Naive thymus-derived CD8-positive, alpha-beta T cell (primary cell): ENCODE results near the gene ULBP2. TPM values are rescaled to one million over a fixed set of nuclear protein-coding genes. Genes with fewer than 3 reads are reported as not detected.
"Not testable (repeated sequence)": the region's sequence is repeated elsewhere in the genome, so short reads cannot be mapped to it uniquely, and the experiment has no call there.

Experiments used
- ATAC-seq, 2 donors: fragments of 150-1000 bp; cut with Tn5 transposase in 1 of 2; sonication (Bioruptor Pico), chemical (Tn5 transposase) in 1 of 2; 1 replicate in 1 of 2; 2 replicates in 1 of 2; pipeline ENCODE4 v1.10.0; 2021; ENCODE audit warnings: mild to moderate bottlenecking in 2 of 2, moderate library complexity in 2 of 2
- POLR2A ChIA-PET: fragments of 350-600 bp; sonication (Branson Sonifier 250); formaldehyde crosslinking; loops from one replicate; lab custom pipeline; 2021; ENCODE audit warnings: antibody characterized with exemption; lab: Charles Lee
- DNase-seq, 10 donors: peaks; one replicate each; pipeline versions ENCODE4 v3.0.0 to v3.0.0-alpha.2; 2020 to 2022
- H3K27ac Mint-ChIP-seq, 10 donors: one replicate each; pipeline ENCODE4 v1.8.0; 2020 to 2022; ENCODE audit warnings: mild to moderate bottlenecking in 10 of 10, mixed read lengths in 10 of 10, moderate library complexity in 4 of 10, inconsistent platforms in 1 of 10
- H3K27me3 Mint-ChIP-seq, 5 donors: one replicate each; pipeline ENCODE4 v1.8.0; 2021 to 2022; ENCODE audit warnings: mixed read lengths in 5 of 5
- H3K36me3 Mint-ChIP-seq, 3 donors: one replicate each; pipeline ENCODE4 v1.8.0; 2020 to 2022; ENCODE audit warnings: mixed read lengths in 3 of 3, mild to moderate bottlenecking in 2 of 3, inconsistent platforms in 1 of 3
- H3K4me1 Mint-ChIP-seq, 4 donors: one replicate each; pipeline ENCODE4 v1.8.0; 2021 to 2022; ENCODE audit warnings: mixed read lengths in 4 of 4
- H3K4me3 Mint-ChIP-seq, 10 donors: one replicate each; pipeline ENCODE4 v1.8.0; 2020 to 2022; ENCODE audit warnings: mild to moderate bottlenecking in 10 of 10, mixed read lengths in 10 of 10, moderate library complexity in 6 of 10, inconsistent platforms in 1 of 10
- H3K9me3 Mint-ChIP-seq, 9 donors: one replicate each; pipeline ENCODE4 v1.8.0; 2020 to 2022; ENCODE audit warnings: mixed read lengths in 9 of 9, mild to moderate bottlenecking in 3 of 9, inconsistent platforms in 1 of 9, moderate library complexity in 1 of 9
- polyA plus RNA-seq, 3 donors: library from polyadenylated mRNA; unstranded; fragments of 300-500 nt; fragmentation: Illumina TruSeq; gene quantifications; one replicate each; pipeline ENCODE4 v1.2.3, GENCODE V29; 2021
- total RNA-seq, 8 experiments: library from RNA in 2 of 8; stranded (reverse) in 2 of 8; gene quantifications; one replicate each; pipeline ENCODE4 v1.2.3 and lab custom pipeline; 2021 to 2026

ULBP2 gene
- total and polyA plus RNA-seq, 5 experiments from 2014 or later: 0.37 to 0.41 TPM; not detected in 3

GRCh38 chr6:149923327-149923986, 18.4 kb upstream of the ULBP2 start:
- H3K27ac Mint-ChIP-seq: peak overlapping the region in 3 of 10 donors; percentile 18 to 55 (median 29)
- H3K4me1 Mint-ChIP-seq: peaks cover 14 to 34% (median 30%) of the 10 kb centered on the region in 4 donors
- peak; percentile 37 to 48 for ATAC-seq
- no peak for DNase-seq
- POLR2A ChIA-PET: no interaction called here
- H3K9me3 Mint-ChIP-seq: peaks cover 0 to 4% (median 0%) of the 10 kb centered on the region in 9 donors
- H3K36me3 Mint-ChIP-seq: no peaks in the 10 kb centered on the region
- H3K4me3 Mint-ChIP-seq: peak overlapping the region; percentile 81 to 93 (median 86)
- H3K27me3 Mint-ChIP-seq: peaks cover 53 to 99% (median 79%) of the 10 kb centered on the region in 5 donors

GRCh38 chr6:149924206-149924932, 17.4 kb upstream of the ULBP2 start:
- no peak for ATAC-seq
- Mint-ChIP-seq H3K36me3 (no peaks in the 10 kb centered on the region), H3K4me3 (peak overlapping the region in 9 of 10 donors; percentile 46 to 93 (median 63)), H3K4me1 (peaks cover 14 to 34% (median 30%) of the 10 kb centered on the region in 4 donors), H3K27ac (no peak overlapping the region), H3K27me3 (peaks cover 56 to 99% (median 80%) of the 10 kb centered on the region in 5 donors), H3K9me3 (peaks cover 0 to 4% (median 0%) of the 10 kb centered on the region in 9 donors)
- DNase-seq: no peak
- POLR2A ChIA-PET: interaction anchor here (0.6 kb wide), 2 partner anchors 177 to 201 kb away, joined by 3 read pairs; no protein-coding TSS in a partner anchor

- H3K9me3 Mint-ChIP-seq: peaks cover 0 to 4% (median 0%) of the 10 kb centered on the region in 9 donors
- H3K4me3 Mint-ChIP-seq: peak overlapping the region in 6 of 10 donors; percentile 7 to 93 (median 51)
- no peak for DNase-seq
- POLR2A ChIA-PET: interaction anchor here (0.6 kb wide), 2 partner anchors 177 to 201 kb away, joined by 3 read pairs; no protein-coding TSS in a partner anchor
- ATAC-seq: no peak
- no peaks in the 10 kb centered on the region for H3K36me3 Mint-ChIP-seq
- H3K27me3 Mint-ChIP-seq: peaks cover 58 to 99% (median 84%) of the 10 kb centered on the region in 5 donors
- H3K27ac Mint-ChIP-seq: no peak overlapping the region
- H3K4me1 Mint-ChIP-seq: peaks cover 14 to 34% (median 30%) of the 10 kb centered on the region in 4 donors
Observed at GRCh38 chr6:149924933-149925252, 16.9 kb upstream of the ULBP2 start.

- DNase-seq: no peak
- Mint-ChIP-seq H3K36me3 (no peaks in the 10 kb centered on the region), H3K9me3 (peaks cover 0 to 2% (median 0%) of the 10 kb centered on the region in 9 donors), H3K27ac (no peak overlapping the region), H3K4me3 (peak overlapping the region in 8 of 10 donors; percentile 5 to 75 (median 50)), H3K27me3 (peaks cover 60 to 99% (median 86%) of the 10 kb centered on the region in 5 donors), H3K4me1 (peaks cover 14 to 34% (median 30%) of the 10 kb centered on the region in 4 donors)
- POLR2A ChIA-PET: no interaction called here
- ATAC-seq: peak in 1 of 2 donors; percentile 14
Observed at GRCh38 chr6:149925253-149925973, 16.4 kb upstream of the ULBP2 start.

- peak overlapping the region in 8 of 10 donors; percentile 7 to 69 (median 34) for H3K4me3 Mint-ChIP-seq
- DNase-seq (peak in 9 of 10 donors; percentile 43 to 82 (median 58)), ATAC-seq (peak; percentile 56 to 65)
- H3K36me3 Mint-ChIP-seq: no peaks in the 10 kb centered on the region
- no peak overlapping the region for H3K27ac Mint-ChIP-seq
- POLR2A ChIA-PET: no interaction called here
- H3K4me1 Mint-ChIP-seq: peaks cover 14 to 34% (median 30%) of the 10 kb centered on the region in 4 donors
- peaks cover 0 to 2% (median 0%) of the 10 kb centered on the region in 9 donors for H3K9me3 Mint-ChIP-seq
- H3K27me3 Mint-ChIP-seq: peaks cover 63 to 99% (median 85%) of the 10 kb centered on the region in 5 donors
Observed at GRCh38 chr6:149925974-149926777, 15.6 kb upstream of the ULBP2 start.

GRCh38 chr6:149927025-149927424, 14.8 kb upstream of the ULBP2 start:
- H3K36me3 Mint-ChIP-seq, H3K9me3 Mint-ChIP-seq, ATAC-seq, H3K4me3 Mint-ChIP-seq, DNase-seq, H3K27ac Mint-ChIP-seq, POLR2A ChIA-PET: not testable (repeated sequence)
- H3K27me3 Mint-ChIP-seq: peaks cover 66 to 99% (median 85%) of the 10 kb centered on the region in 5 donors
- peaks cover 14 to 32% (median 26%) of the 10 kb centered on the region in 4 donors for H3K4me1 Mint-ChIP-seq

- H3K4me1 Mint-ChIP-seq: peaks cover 5 to 18% (median 11%) of the 10 kb centered on the region in 4 donors
- H3K27ac Mint-ChIP-seq: no peak overlapping the region
- ATAC-seq (no peak), DNase-seq (no peak)
- no peak overlapping the region for H3K4me3 Mint-ChIP-seq
- POLR2A ChIA-PET: no interaction called here
- no peaks in the 10 kb centered on the region for H3K9me3 Mint-ChIP-seq
- H3K27me3 Mint-ChIP-seq: peaks cover 63 to 99% (median 83%) of the 10 kb centered on the region in 5 donors
- H3K36me3 Mint-ChIP-seq: no peaks in the 10 kb centered on the region
Observed at GRCh38 chr6:149929422-149929821, 12.4 kb upstream of the ULBP2 start.

GRCh38 chr6:149931501-149931900, 10.3 kb upstream of the ULBP2 start:
- Mint-ChIP-seq H3K9me3 (no peaks in the 10 kb centered on the region), H3K36me3 (no peaks in the 10 kb centered on the region), H3K4me1 (peaks cover 0 to 6% (median 0%) of the 10 kb centered on the region in 4 donors), H3K27ac (no peak overlapping the region), H3K27me3 (peaks cover 69 to 100% (median 88%) of the 10 kb centered on the region in 5 donors), H3K4me3 (no peak overlapping the region)
- no peak for DNase-seq
- POLR2A ChIA-PET: no interaction called here
- ATAC-seq: no peak

- Mint-ChIP-seq H3K27ac (no peak overlapping the region), H3K4me1 (peaks cover 0 to 11% (median 4%) of the 10 kb centered on the region in 4 donors), H3K9me3 (no peaks in the 10 kb centered on the region), H3K4me3 (no peak overlapping the region), H3K27me3 (peaks cover 73 to 100% (median 88%) of the 10 kb centered on the region in 5 donors), H3K36me3 (no peaks in the 10 kb centered on the region)
- no peak for ATAC-seq
- POLR2A ChIA-PET: no interaction called here
- no peak for DNase-seq
Observed at GRCh38 chr6:149933036-149933435, 8.8 kb upstream of the ULBP2 start.

- no peak overlapping the region for H3K4me3 Mint-ChIP-seq
- ATAC-seq (no peak), DNase-seq (no peak)
- POLR2A ChIA-PET: no interaction called here
- H3K27ac Mint-ChIP-seq: no peak overlapping the region
- no peaks in the 10 kb centered on the region for H3K36me3 Mint-ChIP-seq
- H3K9me3 Mint-ChIP-seq: no peaks in the 10 kb centered on the region
- peaks cover 2 to 16% (median 8%) of the 10 kb centered on the region in 4 donors for H3K4me1 Mint-ChIP-seq
- H3K27me3 Mint-ChIP-seq: peaks cover 69 to 98% (median 84%) of the 10 kb centered on the region in 5 donors
Observed at GRCh38 chr6:149933461-149933860, 8.4 kb upstream of the ULBP2 start.

GRCh38 chr6:149934249-149935156, 7.3 kb upstream of the ULBP2 start:
- Mint-ChIP-seq H3K9me3 (peaks cover 0 to 2% (median 0%) of the 10 kb centered on the region in 9 donors), H3K27ac (peak overlapping the region in 1 of 10 donors; percentile 27), H3K4me1 (peaks cover 8 to 26% (median 16%) of the 10 kb centered on the region in 4 donors), H3K4me3 (no peak overlapping the region), H3K27me3 (peaks cover 67 to 98% (median 81%) of the 10 kb centered on the region in 5 donors), H3K36me3 (peaks cover 0 to 6% (median 0%) of the 10 kb centered on the region in 3 donors)
- peak; percentile 49 to 57 for ATAC-seq
- POLR2A ChIA-PET: no interaction called here
- peak; percentile 41 to 83 (median 69) for DNase-seq
